K562 (cell line): ENCODE measurements around the gene NDOR1. TPM values are rescaled to one million over a fixed set of nuclear protein-coding genes. Genes with fewer than 3 reads are reported as not detected.

ENCODE experiments used
- ADNP ChIP-seq: fragments of 200-800 bp; sonication (Bioruptor generic); IDR thresholded peaks from 2 replicates; pipeline ENCODE4 v1.6.1; 2016; ENCODE audit warnings: missing genetic modification characterization, missing compliant biosample characterization
- BRCA1 ChIP-seq, 2 experiments: fragments of 450-650 bp in 1 of 2; sonication (generic) in 1 of 2; formaldehyde crosslinking in 1 of 2; IDR thresholded peaks; 2 replicates each; pipeline versions ENCODE4 v1.5.0 to v1.6.1; 2017 to 2020; ENCODE audit warnings: mild to moderate bottlenecking in 1 of 2, missing genetic modification reagents in 1 of 2
- CBX3 ChIP-seq, 2 experiments: IDR thresholded peaks; 1 replicate in 1 of 2; 2 replicates in 1 of 2; pipeline ENCODE4 v1.6.1; 2012; ENCODE audit warnings: inconsistent platforms in 2 of 2, low read length in 2 of 2, borderline replicate concordance in 1 of 2, control low read depth in 1 of 2
- FOXP1 ChIP-seq: sonication (generic); formaldehyde crosslinking; IDR thresholded peaks from 2 replicates; pipeline ENCODE4 v1.8.0; 2022; ENCODE audit warnings: mild to moderate bottlenecking, missing genetic modification reagents
- MAZ ChIP-seq, 2 experiments: fragments of 450-650 bp in 1 of 2; sonication (generic) in 1 of 2; formaldehyde crosslinking; IDR thresholded peaks in 1 of 2; conservative IDR thresholded peaks in 1 of 2; 2 replicates each; pipeline versions ENCODE4 v1.4.0 to v1.5.0; 2020; ENCODE audit warnings: mild to moderate bottlenecking in 1 of 2, missing genetic modification reagents in 1 of 2
- MCM7 ChIP-seq, 2 experiments: fragments of 450-650 bp; IDR thresholded peaks; 2 replicates each; pipeline ENCODE4 v1.6.1; 2016 to 2018
- PTRF ChIP-seq: fragments of 450-650 bp; IDR thresholded peaks from 2 replicates; pipeline ENCODE4 v1.6.1; 2016; ENCODE audit warnings: mild to moderate bottlenecking, missing genetic modification characterization, missing compliant biosample characterization
- TAF1 ChIP-seq: IDR thresholded peaks from 2 replicates; pipeline ENCODE4 v1.6.1; 2011; ENCODE audit warnings: mild to moderate bottlenecking, low read length, moderate library complexity; ENCODE audit not compliant: insufficient read depth, control insufficient read depth, severe bottlenecking; ENCODE audit errors: extremely low read depth
- TSC22D4 ChIP-seq: fragments of 450-650 bp; IDR thresholded peaks from 2 replicates; pipeline ENCODE4 v1.6.1; 2016; ENCODE audit warnings: missing genetic modification characterization, missing biosample characterization, control low read depth
- U2AF1 ChIP-seq: fragments of 200-400 bp; formaldehyde crosslinking; optimal IDR thresholded peaks from 2 replicates; pipeline ENCODE3; 2017; ENCODE audit warnings: mild to moderate bottlenecking, low read depth, low read length, moderate library complexity
- ZBTB12 ChIP-seq: fragments of 250-450 bp; sonication (Bioruptor Pico); IDR thresholded peaks from 2 replicates; pipeline ENCODE4 v1.4.0; 2020
- polyA plus RNA-seq, 8 experiments: library from polyadenylated mRNA; depleted of rRNA in 4 of 8; stranded (reverse) in 5 of 8; unstranded in 3 of 8; fragments of >200 nt; fragmentation: Nextera tagmentation in 2 of 8; fragmentation: Illumina TruSeq in 1 of 8; extraction: Ambion mirVana in 2 of 8; extraction: Trizol in 1 of 8; gene quantifications; 2 replicates each; pipeline versions ENCODE4 v1.2.1 to v1.2.3, GENCODE V29; 2011 to 2014; ENCODE audit warnings: inconsistent platforms in 1 of 8, missing spikeins in 1 of 8
- total RNA-seq, 7 experiments: library from RNA; depleted of rRNA in 6 of 7; stranded (reverse); fragments of >200 nt in 6 of 7; fragmentation: Illumina TruSeq in 2 of 7; extraction: Trizol in 2 of 7; gene quantifications; 2 replicates each; pipeline versions ENCODE4 v1.2.1 to v1.2.3, GENCODE V29; 2011 to 2021; ENCODE audit warnings: low replicate concordance in 1 of 7
- TF ChIP-seq, protein P1 (sequence below): fragments of 200-600 bp; sonication (generic); IDR thresholded peaks from one replicate; pipeline ENCODE4 v1.6.1; 2012; ENCODE audit warnings: mild to moderate bottlenecking, low read depth, low read length, inconsistent platforms

NDOR1 gene
- total and polyA plus RNA-seq, 9 of the 15 experiments (the other 6 are each of a cell fraction or from before 2014, with no cell fraction given) = 0.06 to 36.9 (median 6.9) TPM

GRCh38 chr9:137223078-137223970, 17.8 kb downstream of the NDOR1 start (continued):
- TF ChIP-seq ZBTB12 (CRISPR knock-in tag) (no peak), TSC22D4 (tag) (no peak), MCM7 (IDR thresholded peaks at IDR 0.05) (no peak), PTRF (no peak), TAF1 (peak; percentile 62), FOXP1 (CRISPR knock-in tag) (no peak), U2AF1 (no peak), MAZ (CRISPR knock-in tag; conservative IDR thresholded peaks at IDR 0.05 in 1 of 2, IDR thresholded peaks at IDR 0.05 in 1 of 2) (peak; percentile 16 to 50; a peak in 3 of 4 replicates), CBX3 (IDR thresholded peaks at IDR 0.05; ENCODE audit: borderline replicate concordance in 1 of 2, low read length in 2 of 2) (no peak), BRCA1 (IDR thresholded peaks at IDR 0.05) (no peak), BRCA1 (CRISPR knock-in tag; IDR thresholded peaks at IDR 0.05) (no peak), ADNP (tag) (no peak)
- TF ChIP-seq, protein P1, sequence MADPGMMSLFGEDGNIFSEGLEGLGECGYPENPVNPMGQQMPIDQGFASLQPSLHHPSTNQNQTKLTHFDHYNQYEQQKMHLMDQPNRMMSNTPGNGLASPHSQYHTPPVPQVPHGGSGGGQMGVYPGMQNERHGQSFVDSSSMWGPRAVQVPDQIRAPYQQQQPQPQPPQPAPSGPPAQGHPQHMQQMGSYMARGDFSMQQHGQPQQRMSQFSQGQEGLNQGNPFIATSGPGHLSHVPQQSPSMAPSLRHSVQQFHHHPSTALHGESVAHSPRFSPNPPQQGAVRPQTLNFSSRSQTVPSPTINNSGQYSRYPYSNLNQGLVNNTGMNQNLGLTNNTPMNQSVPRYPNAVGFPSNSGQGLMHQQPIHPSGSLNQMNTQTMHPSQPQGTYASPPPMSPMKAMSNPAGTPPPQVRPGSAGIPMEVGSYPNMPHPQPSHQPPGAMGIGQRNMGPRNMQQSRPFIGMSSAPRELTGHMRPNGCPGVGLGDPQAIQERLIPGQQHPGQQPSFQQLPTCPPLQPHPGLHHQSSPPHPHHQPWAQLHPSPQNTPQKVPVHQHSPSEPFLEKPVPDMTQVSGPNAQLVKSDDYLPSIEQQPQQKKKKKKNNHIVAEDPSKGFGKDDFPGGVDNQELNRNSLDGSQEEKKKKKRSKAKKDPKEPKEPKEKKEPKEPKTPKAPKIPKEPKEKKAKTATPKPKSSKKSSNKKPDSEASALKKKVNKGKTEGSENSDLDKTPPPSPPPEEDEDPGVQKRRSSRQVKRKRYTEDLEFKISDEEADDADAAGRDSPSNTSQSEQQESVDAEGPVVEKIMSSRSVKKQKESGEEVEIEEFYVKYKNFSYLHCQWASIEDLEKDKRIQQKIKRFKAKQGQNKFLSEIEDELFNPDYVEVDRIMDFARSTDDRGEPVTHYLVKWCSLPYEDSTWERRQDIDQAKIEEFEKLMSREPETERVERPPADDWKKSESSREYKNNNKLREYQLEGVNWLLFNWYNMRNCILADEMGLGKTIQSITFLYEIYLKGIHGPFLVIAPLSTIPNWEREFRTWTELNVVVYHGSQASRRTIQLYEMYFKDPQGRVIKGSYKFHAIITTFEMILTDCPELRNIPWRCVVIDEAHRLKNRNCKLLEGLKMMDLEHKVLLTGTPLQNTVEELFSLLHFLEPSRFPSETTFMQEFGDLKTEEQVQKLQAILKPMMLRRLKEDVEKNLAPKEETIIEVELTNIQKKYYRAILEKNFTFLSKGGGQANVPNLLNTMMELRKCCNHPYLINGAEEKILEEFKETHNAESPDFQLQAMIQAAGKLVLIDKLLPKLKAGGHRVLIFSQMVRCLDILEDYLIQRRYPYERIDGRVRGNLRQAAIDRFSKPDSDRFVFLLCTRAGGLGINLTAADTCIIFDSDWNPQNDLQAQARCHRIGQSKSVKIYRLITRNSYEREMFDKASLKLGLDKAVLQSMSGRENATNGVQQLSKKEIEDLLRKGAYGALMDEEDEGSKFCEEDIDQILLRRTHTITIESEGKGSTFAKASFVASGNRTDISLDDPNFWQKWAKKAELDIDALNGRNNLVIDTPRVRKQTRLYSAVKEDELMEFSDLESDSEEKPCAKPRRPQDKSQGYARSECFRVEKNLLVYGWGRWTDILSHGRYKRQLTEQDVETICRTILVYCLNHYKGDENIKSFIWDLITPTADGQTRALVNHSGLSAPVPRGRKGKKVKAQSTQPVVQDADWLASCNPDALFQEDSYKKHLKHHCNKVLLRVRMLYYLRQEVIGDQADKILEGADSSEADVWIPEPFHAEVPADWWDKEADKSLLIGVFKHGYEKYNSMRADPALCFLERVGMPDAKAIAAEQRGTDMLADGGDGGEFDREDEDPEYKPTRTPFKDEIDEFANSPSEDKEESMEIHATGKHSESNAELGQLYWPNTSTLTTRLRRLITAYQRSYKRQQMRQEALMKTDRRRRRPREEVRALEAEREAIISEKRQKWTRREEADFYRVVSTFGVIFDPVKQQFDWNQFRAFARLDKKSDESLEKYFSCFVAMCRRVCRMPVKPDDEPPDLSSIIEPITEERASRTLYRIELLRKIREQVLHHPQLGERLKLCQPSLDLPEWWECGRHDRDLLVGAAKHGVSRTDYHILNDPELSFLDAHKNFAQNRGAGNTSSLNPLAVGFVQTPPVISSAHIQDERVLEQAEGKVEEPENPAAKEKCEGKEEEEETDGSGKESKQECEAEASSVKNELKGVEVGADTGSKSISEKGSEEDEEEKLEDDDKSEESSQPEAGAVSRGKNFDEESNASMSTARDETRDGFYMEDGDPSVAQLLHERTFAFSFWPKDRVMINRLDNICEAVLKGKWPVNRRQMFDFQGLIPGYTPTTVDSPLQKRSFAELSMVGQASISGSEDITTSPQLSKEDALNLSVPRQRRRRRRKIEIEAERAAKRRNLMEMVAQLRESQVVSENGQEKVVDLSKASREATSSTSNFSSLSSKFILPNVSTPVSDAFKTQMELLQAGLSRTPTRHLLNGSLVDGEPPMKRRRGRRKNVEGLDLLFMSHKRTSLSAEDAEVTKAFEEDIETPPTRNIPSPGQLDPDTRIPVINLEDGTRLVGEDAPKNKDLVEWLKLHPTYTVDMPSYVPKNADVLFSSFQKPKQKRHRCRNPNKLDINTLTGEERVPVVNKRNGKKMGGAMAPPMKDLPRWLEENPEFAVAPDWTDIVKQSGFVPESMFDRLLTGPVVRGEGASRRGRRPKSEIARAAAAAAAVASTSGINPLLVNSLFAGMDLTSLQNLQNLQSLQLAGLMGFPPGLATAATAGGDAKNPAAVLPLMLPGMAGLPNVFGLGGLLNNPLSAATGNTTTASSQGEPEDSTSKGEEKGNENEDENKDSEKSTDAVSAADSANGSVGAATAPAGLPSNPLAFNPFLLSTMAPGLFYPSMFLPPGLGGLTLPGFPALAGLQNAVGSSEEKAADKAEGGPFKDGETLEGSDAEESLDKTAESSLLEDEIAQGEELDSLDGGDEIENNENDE = no peak
